Gastrocnemius medialis (tissue), 4 donors: ENCODE results near the gene HSD11B2.

Experiments
- POLR2A ChIP-seq, 2 donors: fragments of 450-650 bp; IDR thresholded peaks; one replicate each; pipeline ENCODE4 v1.6.1; 2017; ENCODE audit warnings: antibody characterized with exemption in 2 of 2, mild to moderate bottlenecking in 2 of 2, moderate library complexity in 2 of 2
- TF ChIP-seq, protein P1 (sequence below), 5 experiments: fragments of 450-650 bp in 3 of 5; fragments of 200-600 bp in 2 of 5; sonication (generic) in 2 of 5; IDR thresholded peaks in 4 of 5; conservative IDR thresholded peaks in 1 of 5; 1 replicate in 4 of 5; 2 replicates in 1 of 5; pipeline ENCODE4 v1.5.1; 2016 to 2019; ENCODE audit warnings: antibody characterized with exemption in 5 of 5, mild to moderate bottlenecking in 3 of 5, moderate library complexity in 3 of 5

DNA sequence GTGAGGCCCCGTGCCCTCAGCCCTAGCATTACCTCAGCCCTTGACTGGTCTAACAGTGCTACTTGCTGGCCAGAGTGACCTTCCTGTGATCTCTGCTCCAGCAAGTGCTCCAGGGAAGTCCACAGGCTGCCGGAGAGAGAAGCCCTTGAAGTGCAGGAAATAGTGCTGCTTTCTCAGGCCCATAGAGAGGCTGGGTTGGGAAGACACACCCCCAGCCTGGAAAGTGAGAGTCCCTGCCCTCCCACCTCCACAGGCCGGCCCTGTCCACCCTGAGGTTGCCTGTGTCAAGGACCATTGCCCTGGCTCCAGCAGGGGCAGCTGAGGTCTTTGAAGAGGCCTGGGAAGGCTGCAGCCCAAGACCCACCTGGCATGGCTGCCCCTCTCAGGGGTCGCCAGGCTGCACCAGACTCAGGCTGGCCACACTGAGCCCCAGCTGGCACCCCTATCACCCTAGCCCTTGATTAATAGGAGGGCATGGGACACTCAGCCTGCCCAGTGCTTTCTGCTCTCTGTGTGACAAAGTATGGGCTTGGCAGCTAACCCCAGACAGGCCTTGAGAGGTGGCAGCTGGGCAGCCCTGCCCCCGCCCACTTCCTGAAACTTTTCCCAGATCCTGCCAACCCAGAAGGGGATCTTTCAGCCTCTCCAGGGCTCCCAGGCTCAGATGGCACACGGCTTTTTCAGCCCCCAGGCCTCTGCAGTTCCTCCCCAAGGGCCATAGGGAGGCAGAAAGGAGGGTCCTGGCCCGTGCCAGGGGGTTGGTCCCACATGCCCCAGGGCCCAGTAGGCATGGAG lies 28.3 kb downstream of the HSD11B2 start:
- TF ChIP-seq, protein P1, sequence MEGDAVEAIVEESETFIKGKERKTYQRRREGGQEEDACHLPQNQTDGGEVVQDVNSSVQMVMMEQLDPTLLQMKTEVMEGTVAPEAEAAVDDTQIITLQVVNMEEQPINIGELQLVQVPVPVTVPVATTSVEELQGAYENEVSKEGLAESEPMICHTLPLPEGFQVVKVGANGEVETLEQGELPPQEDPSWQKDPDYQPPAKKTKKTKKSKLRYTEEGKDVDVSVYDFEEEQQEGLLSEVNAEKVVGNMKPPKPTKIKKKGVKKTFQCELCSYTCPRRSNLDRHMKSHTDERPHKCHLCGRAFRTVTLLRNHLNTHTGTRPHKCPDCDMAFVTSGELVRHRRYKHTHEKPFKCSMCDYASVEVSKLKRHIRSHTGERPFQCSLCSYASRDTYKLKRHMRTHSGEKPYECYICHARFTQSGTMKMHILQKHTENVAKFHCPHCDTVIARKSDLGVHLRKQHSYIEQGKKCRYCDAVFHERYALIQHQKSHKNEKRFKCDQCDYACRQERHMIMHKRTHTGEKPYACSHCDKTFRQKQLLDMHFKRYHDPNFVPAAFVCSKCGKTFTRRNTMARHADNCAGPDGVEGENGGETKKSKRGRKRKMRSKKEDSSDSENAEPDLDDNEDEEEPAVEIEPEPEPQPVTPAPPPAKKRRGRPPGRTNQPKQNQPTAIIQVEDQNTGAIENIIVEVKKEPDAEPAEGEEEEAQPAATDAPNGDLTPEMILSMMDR (IDR thresholded peaks at IDR 0.05 in 4 of 5, conservative IDR thresholded peaks at IDR 0.05 in 1 of 5): no peak
- TF ChIP-seq POLR2A (IDR thresholded peaks at IDR 0.05): no peak
